ENCODE data around the gene FYTTD1.

- TF ChIP-seq CTCF (IDR thresholded peaks at IDR 0.05): no peak
- TF ChIP-seq POLR2AphosphoS5 (IDR thresholded peaks at IDR 0.05; ENCODE audit: insufficient read depth in 1 of 2, low read depth in 1 of 2): no peak
These were observed 927 bp upstream of the FYTTD1 start for GRCh38 chr3:197748597-197749314.
